Right lobe of liver (tissue), 6 donors: ENCODE results near the gene RAB37. TPM values are rescaled to one million over a fixed set of nuclear protein-coding genes. Genes with fewer than 3 reads are reported as not detected.

Experiments
- ATAC-seq, 4 donors: fragments of 200-7000 bp; cut with Tn5 transposase; one replicate each; pipeline ENCODE4 v1.9.1; 2020; ENCODE audit warnings: mild to moderate bottlenecking in 4 of 4, moderate library complexity in 4 of 4
- DNase-seq, 3 donors: peaks; one replicate each; pipeline ENCODE4 v3.0.0-alpha.2; 2020
- H3K27ac ChIP-seq, 3 donors: fragments of 200-600 bp; one replicate each; pipeline ENCODE4 v1.8.0; 2022
- H3K27me3 ChIP-seq, 2 donors: fragments of 200-600 bp; one replicate each; pipeline ENCODE4 v1.8.0; 2022
- H3K36me3 ChIP-seq, 4 donors: fragments of 200-600 bp; sonication (generic) in 1 of 4; one replicate each; pipeline versions ENCODE4 v1.5.1 to v1.8.0; 2017 to 2022; ENCODE audit warnings: control low read depth in 1 of 4
- H3K4me1 ChIP-seq, 4 donors: fragments of 200-600 bp; sonication (generic) in 1 of 4; one replicate each; pipeline versions ENCODE4 v1.5.1 to v1.8.0; 2017 to 2022; ENCODE audit warnings: control low read depth in 1 of 4
- H3K4me3 ChIP-seq, 3 donors: fragments of 200-600 bp; one replicate each; pipeline ENCODE4 v1.8.0; 2022
- H3K9me3 ChIP-seq, 4 donors: fragments of 200-600 bp; sonication (generic) in 1 of 4; one replicate each; pipeline versions ENCODE4 v1.5.1 to v1.8.0; 2017 to 2022; ENCODE audit warnings: control low read depth in 1 of 4
- POLR2A ChIP-seq: fragments of 450-650 bp; IDR thresholded peaks from one replicate; pipeline ENCODE4 v1.6.1; 2017; ENCODE audit warnings: antibody characterized with exemption, mild to moderate bottlenecking
- WGBS: methylation state at CpG from one replicate; pipeline ENCODE4 v1.1.6; 2018; ENCODE audit warnings: low coverage, low lambda C conversion rate; ENCODE audit not compliant: insufficient coverage; ENCODE audit errors: missing lambda C conversion rate; 5-methylcytosine and 5-hydroxymethylcytosine counted together
- intact Hi-C, 2 donors: fragments of 100-400 bp; cut with DNase I; formaldehyde crosslinking; loops; one replicate each; pipeline versions ENCODE4 v1.11.2 to v1.14.1; 2022
- total RNA-seq, 6 experiments: library from RNA; depleted of rRNA in 2 of 6; stranded (reverse); fragments of >200 nt in 2 of 6; fragmentation: NEBNext Ultra II Directional in 3 of 6; extraction: Animal tissue kit (Norgen Biotek cat#: 25700) in 3 of 6; gene quantifications; one replicate each; pipeline versions ENCODE4 v1.1.0 to v1.2.4, GENCODE V29; 2016 to 2023
- TF ChIP-seq, protein P1 (sequence below), 4 donors: fragments of 200-600 bp in 3 of 4; fragments of 450-650 bp in 1 of 4; IDR thresholded peaks; one replicate each; pipeline versions ENCODE4 v1.5.1 to v1.8.0; 2016 to 2022; ENCODE audit warnings: antibody characterized with exemption in 4 of 4, mild to moderate bottlenecking in 2 of 4
- donor health status: DM: no; HTN: yes; CAD: no.
- donor health status: DM: no; HTN: no; CAD: no.
- donor health status: DM: no; HTN: no; CAD: no.
- donor health status: DM: no; HTN: yes; CAD: no.
- donor health status: DM: no; HTN: yes; CAD: no.

RAB37 gene
- total RNA-seq, 6 experiments from 2014 or later: 5.0 to 14.4 (median 9.0) TPM

DNA sequence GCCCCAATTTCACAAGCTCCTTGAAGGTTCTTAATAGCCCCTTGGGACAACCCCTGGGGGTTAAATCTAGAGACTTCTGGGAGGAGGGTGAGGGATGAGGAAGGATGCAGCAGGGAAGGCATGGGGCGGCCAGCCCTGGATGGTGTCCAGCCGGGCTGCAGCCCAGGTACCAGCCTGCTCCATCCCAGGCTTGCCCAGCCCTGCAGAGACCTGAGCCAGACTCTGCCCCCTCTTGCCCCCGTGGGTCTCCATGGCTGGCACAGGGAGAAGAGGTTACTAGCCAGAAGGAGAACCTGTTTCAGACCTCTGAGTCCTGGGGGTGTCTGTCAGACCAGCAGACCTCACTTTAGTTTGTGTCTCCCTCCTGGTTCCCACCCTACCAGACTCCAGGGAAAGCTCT, 19.8 kb downstream of the RAB37 start:
- Histone ChIP-seq H3K4me3 (no peak overlapping the region), H3K27ac (peak overlapping the region in 1 of 3 donors; percentile 44), H3K36me3 (no peaks in the 10 kb centered on the region), H3K27me3 (no peaks in the 10 kb centered on the region), H3K9me3 (no peaks in the 10 kb centered on the region), H3K4me1 (peaks cover 2 to 95% (median 50%) of the 10 kb centered on the region in 4 donors)
- ATAC-seq (no peak), DNase-seq (no peak)
- TF ChIP-seq POLR2A: no peak
- TF ChIP-seq, protein P1, sequence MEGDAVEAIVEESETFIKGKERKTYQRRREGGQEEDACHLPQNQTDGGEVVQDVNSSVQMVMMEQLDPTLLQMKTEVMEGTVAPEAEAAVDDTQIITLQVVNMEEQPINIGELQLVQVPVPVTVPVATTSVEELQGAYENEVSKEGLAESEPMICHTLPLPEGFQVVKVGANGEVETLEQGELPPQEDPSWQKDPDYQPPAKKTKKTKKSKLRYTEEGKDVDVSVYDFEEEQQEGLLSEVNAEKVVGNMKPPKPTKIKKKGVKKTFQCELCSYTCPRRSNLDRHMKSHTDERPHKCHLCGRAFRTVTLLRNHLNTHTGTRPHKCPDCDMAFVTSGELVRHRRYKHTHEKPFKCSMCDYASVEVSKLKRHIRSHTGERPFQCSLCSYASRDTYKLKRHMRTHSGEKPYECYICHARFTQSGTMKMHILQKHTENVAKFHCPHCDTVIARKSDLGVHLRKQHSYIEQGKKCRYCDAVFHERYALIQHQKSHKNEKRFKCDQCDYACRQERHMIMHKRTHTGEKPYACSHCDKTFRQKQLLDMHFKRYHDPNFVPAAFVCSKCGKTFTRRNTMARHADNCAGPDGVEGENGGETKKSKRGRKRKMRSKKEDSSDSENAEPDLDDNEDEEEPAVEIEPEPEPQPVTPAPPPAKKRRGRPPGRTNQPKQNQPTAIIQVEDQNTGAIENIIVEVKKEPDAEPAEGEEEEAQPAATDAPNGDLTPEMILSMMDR (IDR thresholded peaks at IDR 0.05): no peak
- intact Hi-C loops: no loop called here
- WGBS: 50% methylated on average over 3 of the region's 3 CpGs

DNA sequence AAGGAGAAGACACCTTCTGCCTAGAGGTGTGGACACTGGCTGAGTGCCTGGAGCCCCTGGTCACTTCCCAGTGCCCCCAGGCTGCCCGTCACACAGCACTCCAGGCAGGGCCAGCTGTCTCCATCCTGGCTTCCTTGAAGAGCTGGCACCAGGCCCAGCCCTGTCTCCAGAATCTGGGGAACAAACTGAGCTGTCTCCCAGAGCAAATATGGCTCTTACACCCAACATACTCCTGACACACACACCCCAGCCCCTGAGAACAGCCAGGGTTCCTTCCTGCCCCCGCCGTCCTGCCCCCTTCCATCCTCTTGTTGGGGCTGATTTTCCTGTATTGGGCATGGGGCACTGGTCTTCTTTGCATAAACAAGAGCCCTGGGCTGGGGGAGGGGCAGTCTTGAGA, 20.4 kb downstream of the RAB37 start:
- WGBS: no CpG with 5 or more reads among the region's 3 CpGs
- ATAC-seq (no peak), DNase-seq (no peak)
- H3K4me3 ChIP-seq: peak overlapping the region in 1 of 3 donors; percentile 13
- H3K27ac ChIP-seq: peak overlapping the region in 2 of 3 donors; percentile 44
- TF ChIP-seq POLR2A: no peak
- no peaks in the 10 kb centered on the region for H3K27me3 ChIP-seq
- no peaks in the 10 kb centered on the region for H3K9me3 ChIP-seq
- intact Hi-C loops: no loop called here
- no peaks in the 10 kb centered on the region for H3K36me3 ChIP-seq
- H3K4me1 ChIP-seq: peaks cover 2 to 94% (median 50%) of the 10 kb centered on the region in 4 donors

DNA sequence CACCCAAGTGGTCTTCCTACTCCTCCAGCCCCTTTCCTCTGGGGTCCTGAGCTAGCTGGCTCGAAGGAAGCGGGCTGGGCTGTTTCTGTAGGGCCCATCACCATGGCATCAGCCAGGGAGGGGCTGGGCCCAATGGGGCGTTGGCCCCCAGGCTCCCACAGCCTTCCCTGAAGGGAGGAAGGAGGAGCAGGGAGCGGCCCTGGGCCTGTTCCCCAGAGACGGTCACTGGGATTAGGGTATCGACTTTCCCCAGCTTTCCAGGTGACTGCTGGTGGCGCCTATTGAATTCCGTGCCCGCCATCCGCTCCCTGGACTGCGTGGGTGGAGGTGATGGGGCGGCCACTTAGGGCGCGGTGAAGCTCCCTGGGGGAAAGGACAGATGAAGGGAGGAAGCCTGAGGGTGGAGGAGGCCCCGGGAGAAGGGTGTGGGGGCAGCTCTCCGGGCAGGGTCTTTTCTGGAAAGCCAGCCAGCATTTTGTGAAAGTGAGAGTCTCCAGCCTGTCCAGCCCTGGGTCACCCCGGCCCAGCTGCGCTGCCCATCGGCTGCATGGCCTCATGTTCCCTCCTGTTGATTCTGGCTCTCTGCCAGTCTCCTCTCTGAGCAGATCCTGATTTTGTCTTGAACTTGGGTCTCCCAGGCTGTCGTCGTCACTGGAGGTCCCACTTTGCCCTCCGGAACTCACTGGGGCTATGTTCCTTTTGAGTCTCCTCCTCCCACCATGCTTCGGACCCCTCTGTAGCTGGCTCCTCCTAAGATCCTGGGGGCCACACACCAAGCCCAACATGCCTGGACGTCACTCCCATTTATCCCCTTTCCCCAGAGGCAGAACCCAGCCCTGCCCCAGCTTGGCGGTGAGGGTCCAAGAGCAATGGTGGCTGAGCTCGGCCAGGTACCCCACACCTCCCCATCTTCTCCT, 21.1 kb downstream of the RAB37 start:
- no peaks in the 10 kb centered on the region for H3K27me3 ChIP-seq
- peak overlapping the region in 1 of 3 donors; percentile 13 for H3K4me3 ChIP-seq
- WGBS: 19% methylated on average over 12 of the region's 26 CpGs
- H3K27ac ChIP-seq: peak overlapping the region in 2 of 3 donors; percentile 44
- intact Hi-C loops: no loop called here
- TF ChIP-seq, protein P1 (IDR thresholded peaks at IDR 0.05): no peak
- no peak for TF ChIP-seq POLR2A
- peak; percentile 50 to 68 (median 58) for ATAC-seq
- no peaks in the 10 kb centered on the region for H3K36me3 ChIP-seq
- peaks cover 2 to 94% (median 50%) of the 10 kb centered on the region in 4 donors for H3K4me1 ChIP-seq
- no peaks in the 10 kb centered on the region for H3K9me3 ChIP-seq
- peak in 1 of 3 donors; percentile 72 for DNase-seq

DNA sequence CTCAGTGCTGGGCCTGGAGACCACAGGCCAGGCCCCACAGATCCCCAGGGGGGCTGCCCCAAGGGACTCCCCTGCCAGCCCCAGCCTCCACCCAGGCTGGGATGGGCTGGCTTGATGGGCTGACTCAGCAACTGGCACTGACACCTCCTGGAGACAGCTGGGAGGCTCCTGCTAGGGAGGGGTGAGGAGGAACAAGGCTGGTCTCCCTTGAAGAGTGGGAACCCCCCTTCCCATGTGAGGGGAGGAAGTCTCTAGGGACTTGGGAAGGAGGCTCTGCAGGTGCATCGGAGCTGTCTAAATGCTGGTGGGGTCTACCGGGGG, 21.8 kb downstream of the RAB37 start:
- H3K4me3 ChIP-seq: no peak overlapping the region
- H3K4me1 ChIP-seq: peaks cover 2 to 95% (median 50%) of the 10 kb centered on the region in 4 donors
- H3K36me3 ChIP-seq: no peaks in the 10 kb centered on the region
- no peak for DNase-seq
- intact Hi-C loops: no loop called here
- peak in 1 of 4 donors; percentile 10 for ATAC-seq
- H3K27me3 ChIP-seq: no peaks in the 10 kb centered on the region
- H3K9me3 ChIP-seq: no peaks in the 10 kb centered on the region
- TF ChIP-seq, protein P1 (IDR thresholded peaks at IDR 0.05): no peak
- no peak for TF ChIP-seq POLR2A
- peak overlapping the region in 2 of 3 donors; percentile 44 for H3K27ac ChIP-seq
- WGBS: no CpG with 5 or more reads among the region's 2 CpGs

DNA sequence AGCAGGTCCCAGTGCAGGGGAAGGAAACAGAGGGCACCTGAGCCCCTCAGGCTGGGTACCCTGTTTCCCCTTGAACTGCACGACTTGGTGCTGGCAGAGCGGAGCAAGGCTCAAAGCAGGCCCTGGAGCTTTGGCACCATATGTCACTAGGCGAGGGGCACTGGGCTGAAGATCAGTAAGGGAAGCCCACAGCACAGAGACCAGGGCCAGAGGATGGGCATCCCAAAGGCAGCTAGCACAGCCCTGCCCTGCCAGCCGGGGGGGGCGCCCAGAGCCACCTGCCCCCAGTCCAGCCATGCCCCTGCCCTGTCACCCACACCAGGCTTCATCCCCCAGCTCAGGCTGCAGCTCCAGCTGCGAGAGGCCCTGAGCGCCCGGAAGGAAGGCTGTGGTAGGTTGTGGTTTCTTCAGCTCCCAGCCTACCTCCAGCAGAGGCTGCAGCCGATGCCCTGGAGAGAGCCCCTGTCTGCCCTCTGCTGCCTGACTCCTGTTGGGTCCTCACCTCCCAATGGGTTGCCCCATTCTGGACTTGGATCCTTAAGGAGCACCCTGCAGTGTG, 22.3 kb downstream of the RAB37 start:
- TF ChIP-seq, protein P1 (IDR thresholded peaks at IDR 0.05): no peak
- TF ChIP-seq POLR2A: no peak
- H3K4me1 ChIP-seq: peaks cover 2 to 97% (median 50%) of the 10 kb centered on the region in 4 donors
- H3K27ac ChIP-seq: peak overlapping the region in 1 of 3 donors; percentile 44
- H3K4me3 ChIP-seq: no peak overlapping the region
- H3K9me3 ChIP-seq: no peaks in the 10 kb centered on the region
- WGBS: no CpG with 5 or more reads among the region's 9 CpGs
- DNase-seq (no peak), ATAC-seq (no peak)
- no peaks in the 10 kb centered on the region for H3K27me3 ChIP-seq
- no peaks in the 10 kb centered on the region for H3K36me3 ChIP-seq
- intact Hi-C loops: no loop called here
